ENCODE results near the gene ENO1. TPM values are rescaled to one million over a fixed set of nuclear protein-coding genes. Genes with fewer than 3 reads are reported as not detected.

Gene ENO1
- total and polyA plus RNA-seq, 9 of the 15 experiments (the other 6 are each of a cell fraction or from before 2014, with no cell fraction given) = 2,249 to 7,472 (median 2,868) TPM

- no peak for TF ChIP-seq ZBTB5 (IDR thresholded peaks at IDR 0.05)
- TF ChIP-seq ZNF3 (CRISPR knock-in tag; IDR thresholded peaks at IDR 0.05) = no peak
- TF ChIP-seq ZBTB40 (IDR thresholded peaks at IDR 0.05) = no peak
- no peak for TF ChIP-seq ZBTB40 (CRISPR knock-in tag; IDR thresholded peaks at IDR 0.05)
- TF ChIP-seq TAF1 (IDR thresholded peaks at IDR 0.05; ENCODE audit: control insufficient read depth, extremely low read depth, insufficient read depth, low read length, severe bottlenecking) = peak; percentile 49
Measured at GRCh38 chr1:8873506-8874229, 4.8 kb downstream of the ENO1 start (continued).
